GM21717 (cell line): Measurements from ENCODE around the gene GTF2IRD1.
"Not testable (repeated sequence)": the region's sequence is repeated elsewhere in the genome, so short reads cannot be mapped to it uniquely, and the experiment has no call there.

Experiments
- ATAC-seq: cut with Tn5 transposase; IDR thresholded peaks from one replicate; pipeline ENCODE4 v1.9.1; 2021; ENCODE audit warnings: mild to moderate bottlenecking, moderate library complexity; ENCODE audit not compliant: unreplicated experiment

Gene GTF2IRD1

DNA sequence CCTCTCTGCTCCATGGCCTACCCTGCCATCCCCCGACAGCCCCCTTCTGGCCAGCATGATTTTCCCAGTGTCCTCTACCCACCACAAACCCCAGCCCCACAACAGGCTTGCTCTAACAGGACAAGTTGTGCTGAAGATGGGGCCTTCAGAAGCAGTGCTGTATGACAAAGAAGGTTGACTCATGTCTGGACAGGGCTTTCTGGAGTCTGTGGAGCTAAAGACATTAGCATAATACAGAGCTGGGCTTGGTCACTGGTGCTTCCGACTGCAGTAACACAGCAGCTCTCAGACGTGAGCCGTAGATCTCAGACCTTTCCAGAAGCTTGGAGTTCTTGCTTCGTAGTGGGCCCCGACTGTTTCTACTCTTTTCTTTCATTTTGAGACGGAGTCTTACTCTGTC is 100.5 kb downstream of the GTF2IRD1 start:
- no peak for ATAC-seq

- no peak for ATAC-seq
Observed at GRCh38 chr7:74560086-74560719, 106.5 kb downstream of the GTF2IRD1 start.

DNA sequence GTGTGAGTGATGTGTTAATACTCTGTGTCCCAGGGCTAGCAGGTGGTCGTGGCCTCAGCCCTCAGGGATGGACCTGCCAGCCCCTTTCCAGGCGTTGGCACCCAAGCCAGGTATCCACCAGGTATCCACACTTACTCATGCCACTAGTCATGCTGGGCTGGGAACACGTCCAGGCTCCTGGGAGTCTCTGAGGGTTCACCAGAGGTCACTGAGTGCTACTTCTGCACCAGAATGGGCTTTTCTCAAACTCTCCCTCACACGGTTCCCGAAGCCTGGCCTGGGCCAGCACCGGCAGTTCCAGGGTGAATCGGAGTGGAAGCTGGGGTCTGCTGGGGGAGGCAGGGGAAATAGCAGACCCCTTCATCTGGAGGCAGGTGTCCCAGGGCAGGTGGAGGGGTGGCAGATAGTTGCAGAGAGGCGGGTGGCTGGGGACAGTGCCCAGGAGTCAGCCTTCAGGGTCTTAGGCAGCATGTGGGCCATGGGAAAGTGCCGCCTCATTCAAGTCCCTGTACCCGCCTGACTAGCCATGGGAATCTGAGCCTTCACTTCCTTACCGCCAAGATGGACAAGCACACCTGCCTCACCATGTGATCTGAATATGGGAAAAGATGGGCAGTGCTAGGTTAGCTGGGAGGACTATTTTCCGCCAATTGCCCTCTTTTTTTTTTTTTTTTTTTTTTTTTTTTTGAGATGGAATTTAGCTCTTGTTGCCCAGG is 108.3 kb downstream of the GTF2IRD1 start:
- no peak for ATAC-seq

GRCh38 chr7:74563639-74564038 is 109.9 kb downstream of the GTF2IRD1 start:
- not testable (repeated sequence) for ATAC-seq

DNA sequence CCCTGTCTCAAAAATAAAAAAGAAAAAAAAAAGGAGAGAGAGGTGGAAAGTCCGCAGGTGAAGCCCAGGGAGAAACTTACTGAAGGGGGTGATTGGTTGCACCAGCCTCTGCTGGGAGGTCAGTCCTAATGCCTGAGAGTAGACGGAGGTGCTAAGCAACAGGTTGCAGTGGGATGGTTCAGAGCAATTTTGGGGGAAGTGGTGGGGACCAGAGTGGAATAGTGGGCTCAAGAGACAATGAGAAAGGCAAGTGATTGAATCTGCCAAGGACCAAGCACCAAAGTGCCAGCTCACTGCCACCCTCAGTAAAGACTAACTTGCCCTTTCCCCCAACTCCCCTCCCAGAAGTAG is 113.6 kb downstream of the GTF2IRD1 start:
- no peak for ATAC-seq

DNA sequence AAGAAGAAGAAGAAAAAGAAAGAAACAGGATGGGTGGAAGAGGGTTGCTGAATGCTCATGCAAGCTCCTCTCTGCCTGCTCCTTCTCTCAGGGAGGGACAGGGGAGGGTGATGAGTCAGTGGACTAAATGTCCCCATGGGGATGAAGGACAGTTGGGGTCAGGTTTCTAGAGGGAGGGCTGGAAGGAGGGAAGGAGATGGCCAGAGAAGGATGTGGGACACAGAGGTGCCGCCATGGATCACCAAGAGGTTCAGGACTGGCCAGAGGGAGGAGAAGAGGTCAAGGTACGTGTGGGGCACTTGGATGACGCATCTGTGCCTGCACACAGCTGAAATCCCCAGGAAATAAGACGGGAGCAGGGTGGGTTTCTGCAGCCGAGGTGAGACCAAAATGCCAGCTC is 115.0 kb downstream of the GTF2IRD1 start:
- ATAC-seq, result no peak

GRCh38 chr7:74569501-74570075 is 115.9 kb downstream of the GTF2IRD1 start:
- ATAC-seq, result no peak

GRCh38 chr7:74570533-74571156 is 116.9 kb downstream of the GTF2IRD1 start:
- no peak for ATAC-seq

DNA sequence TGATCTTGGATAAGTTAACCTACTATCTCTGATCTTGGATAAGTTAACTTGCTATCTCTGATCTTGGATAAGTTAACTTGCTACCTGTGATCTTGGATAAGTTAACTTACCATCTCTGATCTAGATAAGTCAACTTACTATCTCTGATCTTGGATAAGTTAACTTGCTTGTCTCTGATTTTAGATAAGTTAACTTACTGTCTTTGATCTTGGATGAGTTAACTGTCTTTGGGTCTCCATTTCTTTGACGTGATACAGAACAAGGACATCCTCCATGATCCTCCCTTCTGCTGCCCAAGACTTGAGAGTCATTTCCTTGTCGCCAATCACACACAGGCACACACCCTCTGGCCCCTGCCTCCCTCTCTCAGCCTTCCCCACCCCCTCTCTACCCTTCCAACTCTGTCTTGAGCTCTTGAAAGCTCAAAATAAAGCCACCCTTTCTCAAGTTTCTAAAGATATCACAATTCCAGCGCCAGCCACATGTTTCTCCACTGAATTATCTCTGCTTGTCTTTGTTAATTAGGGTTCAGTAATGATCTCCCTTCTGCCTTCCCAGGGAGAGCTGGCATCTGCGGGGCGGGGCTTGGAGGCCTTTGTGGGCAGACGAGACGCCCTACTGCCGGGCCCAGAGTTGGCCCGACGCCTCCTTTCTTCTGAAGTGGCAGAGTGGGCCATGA is 118.7 kb downstream of the GTF2IRD1 start:
- no peak for ATAC-seq

GRCh38 chr7:74573512-74573911 is 119.8 kb downstream of the GTF2IRD1 start:
- ATAC-seq, result no peak

DNA sequence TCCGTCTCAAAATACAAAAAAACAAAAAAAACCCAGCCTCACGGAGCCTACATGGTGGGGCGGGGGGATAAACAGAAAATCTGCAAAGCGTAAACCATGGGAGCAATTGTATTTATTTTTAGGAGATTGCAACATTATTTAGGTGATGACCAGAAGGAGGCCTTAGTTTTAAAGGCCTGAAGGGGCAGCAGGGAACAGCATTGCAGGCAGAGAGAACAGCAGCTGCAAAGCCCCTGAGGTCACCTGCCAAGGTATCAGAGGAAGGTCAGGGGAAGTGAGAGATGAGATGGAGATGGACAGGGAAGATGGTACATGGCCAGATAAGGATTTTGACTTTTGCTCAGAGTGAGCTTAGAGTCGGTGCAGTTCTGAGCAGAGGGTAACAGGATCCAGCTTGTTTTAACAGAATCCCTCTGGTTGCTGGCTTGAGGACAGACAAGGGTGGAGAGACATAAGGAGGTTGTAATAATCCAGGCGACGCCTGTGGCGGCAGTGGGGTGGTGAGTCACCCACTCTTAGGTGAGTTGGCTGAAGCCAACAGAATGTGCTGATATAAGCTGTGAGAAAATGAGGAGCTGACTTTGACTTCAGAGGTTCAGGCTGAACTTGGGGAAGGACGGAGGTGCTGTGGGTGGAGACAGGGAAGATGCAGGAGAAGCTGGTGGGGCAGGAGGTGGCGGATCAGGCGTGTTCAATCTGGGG is 121.5 kb downstream of the GTF2IRD1 start:
- ATAC-seq, result no peak

DNA sequence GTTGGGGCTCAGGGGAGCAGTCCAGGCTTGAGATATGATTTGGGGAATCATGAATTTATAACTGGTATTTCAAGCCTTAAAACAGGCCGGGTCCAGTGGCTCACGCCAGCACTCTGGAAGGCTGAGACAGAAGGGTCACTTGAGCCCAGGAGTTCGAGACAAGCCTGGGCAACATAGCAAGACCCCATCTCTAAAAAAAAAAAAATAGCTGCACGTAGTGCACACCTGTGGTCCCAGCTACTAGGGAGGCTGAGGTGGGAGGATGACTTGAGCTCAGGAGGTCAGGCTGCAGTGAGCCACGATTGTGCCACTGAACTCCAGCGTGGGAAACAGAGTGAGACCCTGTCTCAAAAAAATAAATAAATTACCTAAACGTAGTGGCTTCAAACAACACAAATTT is 122.1 kb downstream of the GTF2IRD1 start:
- no peak for ATAC-seq

DNA sequence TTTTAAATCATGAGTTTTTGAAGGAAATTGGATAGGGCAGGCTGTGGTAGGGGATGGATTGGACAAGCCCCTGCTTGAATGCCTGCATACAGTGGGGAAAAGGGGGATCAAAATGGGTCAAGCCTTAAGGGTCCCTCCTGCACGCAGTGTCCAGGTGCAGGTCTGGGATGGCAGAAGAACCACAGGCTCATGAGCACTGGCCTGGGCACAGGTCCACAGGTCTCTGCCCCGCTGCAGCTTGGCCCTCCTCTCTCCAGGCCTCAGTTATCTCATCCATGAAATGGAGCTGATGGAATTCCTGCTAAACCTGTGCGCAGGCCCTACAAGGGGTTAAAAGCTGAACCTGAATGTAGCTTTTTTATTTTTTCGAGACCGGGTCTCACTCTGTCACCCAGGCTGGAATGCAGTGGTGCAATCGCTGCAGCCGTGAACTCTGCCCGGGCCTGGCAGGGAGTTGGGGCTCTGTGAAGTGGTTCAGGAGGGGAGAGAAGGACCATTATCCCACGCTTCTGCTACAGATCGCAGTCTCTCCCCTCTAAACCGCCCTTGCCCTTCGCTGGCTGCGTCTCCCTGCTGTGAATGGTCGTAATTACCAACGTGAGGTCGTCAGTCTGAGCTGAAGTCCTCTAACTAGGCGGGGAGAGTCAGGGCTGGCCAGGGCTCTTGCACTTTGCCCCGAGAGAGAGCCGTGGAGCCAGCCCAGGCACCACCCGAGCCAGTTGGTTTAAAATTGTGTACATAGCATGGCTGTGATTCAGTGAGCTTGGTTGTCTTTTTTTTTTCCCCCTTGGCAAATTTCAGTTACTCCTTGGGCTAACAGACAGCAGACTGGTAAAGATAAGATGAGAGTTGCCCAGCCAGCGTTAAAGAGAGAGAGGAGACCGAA is 126.3 kb downstream of the GTF2IRD1 start:
- ATAC-seq, result no peak

GRCh38 chr7:74581916-74582440 is 128.3 kb downstream of the GTF2IRD1 start:
- ATAC-seq, result no peak

GRCh38 chr7:74582447-74583039 is 128.8 kb downstream of the GTF2IRD1 start:
- no peak for ATAC-seq

GRCh38 chr7:74583630-74584029 is 129.9 kb downstream of the GTF2IRD1 start:
- no peak for ATAC-seq

DNA sequence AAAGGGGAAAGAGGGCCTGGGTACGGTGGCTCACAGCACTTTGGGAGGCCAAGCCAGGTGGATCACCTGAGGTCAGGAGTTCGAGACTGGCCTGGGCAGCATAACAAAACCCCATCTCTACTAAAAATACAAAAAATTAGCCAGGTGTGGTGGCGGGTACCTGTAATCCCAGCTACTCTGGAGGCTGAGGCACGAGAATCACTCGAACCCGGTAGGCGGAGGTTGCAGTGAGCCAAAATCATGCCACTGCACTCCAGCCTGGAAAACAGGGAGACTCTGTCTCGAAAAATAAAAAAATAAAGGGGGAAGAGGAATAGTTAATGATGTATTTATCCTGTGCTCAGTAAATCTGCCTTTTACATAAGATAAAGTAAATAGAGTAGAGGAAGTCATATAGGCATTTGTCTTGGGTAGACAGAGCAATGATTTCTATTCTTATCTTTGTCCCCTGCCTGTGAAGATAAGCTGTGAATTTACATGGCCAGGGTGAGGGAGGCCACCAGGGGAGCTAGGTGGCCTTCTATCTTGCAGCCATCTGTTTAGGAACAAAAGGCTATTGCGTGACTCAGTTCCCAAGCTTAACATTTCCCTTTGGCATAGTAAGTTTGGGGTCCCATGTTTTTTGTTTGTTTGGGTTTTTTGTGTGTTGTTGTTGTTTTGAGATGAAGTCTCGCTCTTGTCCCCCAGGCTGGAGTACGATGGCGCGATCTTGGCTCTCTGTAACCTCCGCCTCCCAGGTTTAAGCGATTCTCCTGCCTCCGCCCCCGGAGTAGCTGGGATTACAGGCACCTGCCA is 130.7 kb downstream of the GTF2IRD1 start:
- ATAC-seq, result no peak

- no peak for ATAC-seq
Observed at GRCh38 chr7:74585844-74586243, 132.1 kb downstream of the GTF2IRD1 start.
